NCI-H2196 (cell line): ENCODE results near the gene UGGT1.
A peak's percentile ranks its signal among the peaks of the same experiment; 100 is the strongest.

Source experiments
- DNase-seq: peaks from one replicate; lab custom pipeline; 2025; ENCODE audit not compliant: unreplicated experiment; lab: John Stamatoyannopoulos, UW

Gene UGGT1

DNA sequence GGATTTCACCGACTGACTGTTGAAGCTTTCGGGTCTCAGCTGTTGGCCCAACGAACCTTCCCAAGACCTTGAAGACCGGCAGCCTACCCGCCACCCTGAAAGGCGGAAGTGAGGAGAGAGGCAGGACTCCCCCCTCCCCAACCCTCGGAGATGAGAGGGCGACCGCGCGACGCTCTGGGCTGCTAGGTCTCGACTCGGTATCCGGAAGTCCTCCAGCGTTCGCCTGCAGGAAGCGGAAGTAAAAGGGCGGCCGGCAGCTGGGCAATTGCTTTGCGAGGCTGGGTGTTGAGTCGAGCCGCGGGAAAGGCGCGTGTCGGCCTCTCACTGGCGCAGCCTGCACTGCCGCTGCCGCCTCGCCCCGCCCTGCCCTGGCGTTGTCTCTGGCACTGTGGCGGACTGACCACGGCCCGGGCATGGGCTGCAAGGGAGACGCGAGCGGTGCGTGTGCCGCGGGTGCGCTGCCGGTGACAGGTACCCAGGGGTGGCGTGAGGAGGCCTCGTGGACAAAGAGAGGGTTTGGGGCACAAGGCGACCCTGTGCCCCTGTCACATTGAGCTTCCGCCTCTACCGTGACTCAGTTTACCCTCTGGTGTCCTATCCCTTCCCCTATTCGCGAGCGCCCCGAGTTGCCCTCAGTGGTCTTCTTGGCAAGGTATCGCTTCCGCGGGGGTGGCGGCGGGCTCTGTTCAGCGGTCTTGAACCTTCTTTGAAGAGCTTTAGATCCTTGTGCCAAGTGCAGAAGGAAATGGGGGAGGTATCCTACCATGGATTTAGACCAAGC, at the start of gene UGGT1:
TSS of gene UGGT1 (plus strand) at position 256 of the 781 bp plus-strand sequence. CDS start at position 414, 158 bp downstream.
- DNase-seq: peak; percentile 96

GRCh38 chr2:128041561-128041960, 49.4 kb upstream of the UGGT1 start:
- no peak for DNase-seq

DNA sequence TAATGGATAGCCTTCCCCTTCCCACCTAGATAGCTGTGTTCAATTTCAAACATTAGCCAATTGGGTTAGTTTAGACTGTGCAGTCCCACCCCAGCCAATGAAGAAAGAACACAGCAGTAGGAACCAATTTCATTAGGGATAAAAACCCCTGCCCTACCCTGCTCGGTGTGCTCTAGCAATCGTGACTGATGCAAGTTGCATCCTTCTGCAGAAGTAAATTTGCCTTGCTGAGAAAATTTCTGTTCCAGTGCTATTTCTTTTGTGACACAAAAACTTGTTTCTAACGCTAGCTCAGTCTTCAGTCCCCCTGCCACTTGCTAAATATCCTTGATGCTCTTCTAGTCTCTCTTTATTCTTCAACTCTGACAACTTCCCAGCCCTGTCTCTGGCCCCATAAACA, 48.0 kb upstream of the UGGT1 start:
- DNase-seq: no peak

DNA sequence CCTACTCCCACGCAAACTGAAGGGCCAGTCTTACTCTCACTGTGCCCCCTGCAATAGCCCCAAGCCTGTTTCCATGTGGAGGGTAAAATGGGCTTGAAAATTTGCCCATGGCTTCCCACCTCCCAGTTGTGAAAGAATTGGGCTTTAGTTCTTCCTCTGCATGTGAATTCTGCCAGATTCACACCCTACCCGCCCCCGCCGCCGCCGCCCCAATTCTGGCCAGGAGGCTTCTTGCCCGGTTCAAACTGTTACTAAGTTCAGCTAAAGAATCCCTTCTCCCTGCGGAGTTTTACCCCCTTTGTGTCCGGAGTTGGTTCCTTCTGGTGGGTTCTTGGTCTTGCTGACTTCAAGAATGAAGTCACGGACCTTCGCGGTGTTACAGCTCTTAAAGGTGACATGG, 37.7 kb upstream of the UGGT1 start:
- DNase-seq: no peak

GRCh38 chr2:128054104-128054885, 36.7 kb upstream of the UGGT1 start:
- DNase-seq: no peak

DNA sequence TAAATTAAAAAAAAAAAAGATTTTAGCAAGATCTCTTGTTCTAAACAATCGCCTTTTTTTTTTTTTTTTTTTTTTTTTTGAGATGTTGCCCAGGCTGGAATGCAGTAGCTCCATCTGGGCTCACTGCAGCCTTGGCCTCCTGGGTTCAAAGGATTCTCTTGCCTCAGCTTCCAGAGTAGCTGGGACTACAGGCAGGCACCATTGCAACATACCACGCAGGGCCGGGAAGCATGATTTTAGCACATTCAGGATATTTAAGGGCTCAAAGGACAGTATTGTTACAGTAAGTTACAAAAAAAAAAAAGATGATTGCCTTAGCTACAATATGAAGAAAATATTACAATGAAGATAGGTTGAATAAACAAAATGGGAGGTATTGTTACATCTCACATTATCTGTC, 33.7 kb upstream of the UGGT1 start:
- DNase-seq: no peak

GRCh38 chr2:128058114-128058513, 32.9 kb upstream of the UGGT1 start:
- DNase-seq: no peak

- DNase-seq: no peak
Observed at GRCh38 chr2:128062571-128062970, 28.4 kb upstream of the UGGT1 start.

DNA sequence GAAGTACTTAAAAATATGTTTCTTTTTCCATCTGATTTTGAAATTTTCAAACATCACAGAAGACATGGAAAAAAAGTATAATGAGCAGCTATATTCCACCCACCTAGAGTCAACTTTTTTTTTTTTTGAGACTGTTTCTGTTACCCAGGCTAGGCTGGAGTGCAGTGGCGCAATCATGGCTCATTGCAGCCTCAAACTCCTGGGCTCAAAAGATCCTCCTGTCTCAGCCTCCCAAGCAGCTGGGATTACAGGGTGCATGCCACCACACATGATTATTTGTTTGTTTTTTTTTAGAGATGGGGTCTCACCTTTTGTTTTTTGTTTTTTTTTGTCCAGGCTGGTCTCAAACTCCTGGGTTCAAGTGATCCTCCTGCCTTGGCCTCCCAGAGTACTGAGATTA, 26.6 kb upstream of the UGGT1 start:
- DNase-seq: no peak

DNA sequence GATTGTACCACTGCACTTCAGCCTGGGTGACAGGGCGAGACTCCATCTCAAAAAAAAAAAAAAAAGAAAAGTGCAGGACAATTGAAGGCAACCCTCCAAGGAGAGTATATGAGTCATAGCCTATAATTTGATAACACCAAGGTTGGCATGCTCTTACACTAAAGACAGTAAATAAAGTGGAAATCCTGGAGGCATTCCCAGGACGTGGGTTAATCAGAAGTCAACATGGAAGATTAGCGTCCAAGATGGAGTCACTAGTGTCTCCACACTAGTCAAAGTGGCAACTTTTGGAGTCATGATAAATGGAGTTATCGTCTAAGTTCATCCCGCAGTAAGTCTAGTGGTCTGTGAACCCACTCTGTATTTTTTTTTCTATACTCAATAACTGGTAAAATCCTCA, 21.2 kb upstream of the UGGT1 start:
- no peak for DNase-seq

GRCh38 chr2:128073278-128073677, 17.7 kb upstream of the UGGT1 start:
- DNase-seq: no peak

GRCh38 chr2:128076461-128077106, 14.4 kb upstream of the UGGT1 start:
- no peak for DNase-seq

DNA sequence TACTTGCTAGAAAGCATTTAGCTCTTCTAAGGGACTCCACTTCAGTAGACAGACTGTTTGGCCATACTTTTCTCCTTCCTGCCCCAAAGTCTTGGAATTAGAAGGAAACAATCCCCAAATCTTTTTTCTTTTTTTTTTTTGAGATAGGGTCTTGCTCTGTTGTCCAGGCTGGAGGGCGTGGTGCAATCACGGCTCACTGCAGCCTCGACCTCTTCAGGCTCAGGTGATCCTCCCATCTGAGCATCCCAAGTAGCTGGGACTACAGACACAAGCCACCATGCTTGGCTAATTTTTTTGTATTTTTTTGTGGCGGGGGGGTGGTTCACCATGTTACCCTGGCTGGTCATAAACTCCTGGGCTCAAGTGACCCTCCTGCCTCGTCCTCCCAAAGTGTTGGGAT, 6.2 kb upstream of the UGGT1 start:
- no peak for DNase-seq

GRCh38 chr2:128086244-128086643, 4.8 kb upstream of the UGGT1 start:
- DNase-seq: no peak

DNA sequence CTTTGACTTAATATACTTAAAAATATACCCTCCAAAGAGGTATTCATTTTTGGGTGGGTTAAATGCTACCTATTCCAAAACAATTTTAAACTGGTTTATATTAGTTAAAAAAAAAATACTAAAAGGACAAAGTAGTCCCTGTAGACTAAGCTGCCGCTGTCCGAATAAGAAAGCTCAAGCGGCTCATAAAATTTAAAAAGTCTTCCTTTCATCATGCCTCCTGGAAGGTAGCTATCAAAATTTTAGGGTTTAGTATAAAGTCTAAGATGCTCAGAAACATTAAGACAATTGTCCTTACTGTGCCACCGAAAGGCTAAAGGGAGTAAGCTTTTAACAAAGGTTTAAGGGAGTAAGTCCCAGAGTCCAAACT, 440 bp upstream of the UGGT1 start:
- no peak for DNase-seq

DNA sequence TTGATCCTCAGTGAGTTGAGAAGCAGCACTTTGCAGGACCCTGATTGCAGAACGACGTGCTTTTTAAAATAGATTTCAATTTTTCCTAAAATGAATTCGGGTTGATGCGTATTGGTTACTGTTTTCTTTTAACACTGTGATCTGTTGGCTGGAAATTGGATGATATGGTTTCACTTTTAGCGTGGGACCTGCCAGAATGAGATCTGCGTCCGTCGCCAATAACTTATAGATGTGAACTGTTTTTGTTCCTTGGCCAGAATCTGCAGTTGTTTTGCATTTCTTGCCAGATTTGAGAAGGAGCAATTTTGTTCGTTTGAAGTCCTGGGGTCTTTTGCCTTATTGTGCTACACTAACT, 703 bp downstream of the UGGT1 start:
- DNase-seq: no peak

- DNase-seq: no peak
Observed at GRCh38 chr2:128092656-128093055, 1.7 kb downstream of the UGGT1 start.

DNA sequence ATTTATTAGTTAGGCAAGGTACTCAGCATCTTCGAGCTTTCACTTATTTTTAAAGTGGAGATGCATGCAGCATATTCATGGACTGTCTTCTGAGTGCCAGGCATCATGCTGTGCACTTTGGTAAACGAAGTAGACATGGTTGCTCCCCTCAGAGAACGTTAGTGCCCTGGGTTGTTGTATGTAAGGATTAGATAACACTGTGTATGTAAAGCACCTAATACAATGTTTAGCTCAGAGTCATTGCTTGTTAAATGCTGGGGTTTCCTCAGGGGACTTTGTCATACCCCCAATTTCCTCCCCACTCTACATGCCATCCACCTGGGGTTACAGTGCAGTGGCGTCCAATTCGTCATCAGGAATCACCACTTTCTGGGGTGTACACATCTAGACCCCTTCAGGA, 2.8 kb downstream of the UGGT1 start:
- no peak for DNase-seq

DNA sequence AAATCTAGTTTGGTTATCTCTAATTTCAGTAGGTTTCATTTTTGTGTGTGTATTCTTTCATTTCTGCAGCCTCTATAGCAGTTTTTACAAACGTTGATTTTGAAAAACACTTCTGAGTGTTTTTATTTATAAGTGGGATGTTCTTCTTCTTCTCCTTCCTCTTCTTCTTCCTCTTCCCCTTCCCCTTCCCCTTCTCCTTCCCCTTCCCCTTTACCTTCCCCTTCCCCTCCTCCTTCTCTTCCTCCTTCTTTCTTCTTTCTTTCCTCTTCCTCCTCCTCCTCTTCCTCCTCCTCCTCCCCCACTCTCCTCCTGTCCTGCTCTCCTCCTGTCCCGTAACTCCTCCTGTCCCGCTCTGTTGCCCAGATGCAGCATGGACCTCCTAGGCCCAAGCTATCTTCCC, 4.2 kb downstream of the UGGT1 start:
- DNase-seq: no peak

GRCh38 chr2:128103407-128103806, 12.4 kb downstream of the UGGT1 start:
- DNase-seq: no peak

DNA sequence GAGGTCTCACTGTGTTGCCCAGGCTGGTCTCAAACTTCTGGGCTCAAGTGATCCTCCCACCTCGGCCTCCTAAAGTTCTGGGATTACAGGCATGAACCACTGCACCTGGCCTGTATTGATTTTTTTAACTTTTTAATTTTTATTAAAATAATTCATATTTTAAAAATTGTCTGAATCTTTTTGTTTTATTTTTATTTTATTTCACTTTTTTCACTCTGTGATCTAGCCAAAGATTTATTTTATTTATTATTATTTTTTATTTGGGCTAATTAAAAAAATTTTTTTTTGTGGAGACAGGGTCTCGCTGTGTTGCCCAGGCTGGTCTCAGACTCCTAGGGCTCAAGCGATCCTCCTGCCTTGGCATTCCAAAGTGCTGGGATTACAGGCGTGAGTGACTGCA, 14.1 kb downstream of the UGGT1 start:
- DNase-seq: no peak

DNA sequence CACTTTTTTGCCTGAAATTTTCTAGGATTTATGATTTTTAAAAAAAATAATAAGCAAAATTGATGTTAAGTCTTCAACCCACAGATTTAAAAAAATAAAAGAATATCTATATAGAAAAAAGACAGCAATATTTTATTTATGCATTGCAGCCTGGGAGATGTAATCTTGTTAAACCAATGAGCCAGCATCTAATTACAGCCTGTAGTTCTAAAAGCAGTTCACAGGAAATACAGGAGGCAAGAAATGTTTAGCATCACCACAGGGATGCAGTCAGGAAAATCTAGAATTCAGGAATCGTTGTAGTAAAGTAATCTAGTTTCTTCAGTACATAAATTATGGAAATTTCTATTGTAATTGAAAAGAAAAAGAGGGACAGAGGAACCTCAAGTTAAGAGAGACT, 17.2 kb downstream of the UGGT1 start:
- DNase-seq: no peak
